SW 1271 (cell line): ENCODE data around the gene KISS1.

Source experiments
- DNase-seq, 2 experiments: peaks; one replicate each; lab custom pipeline; 2025; lab: John Stamatoyannopoulos, UW

The KISS1 gene

DNA sequence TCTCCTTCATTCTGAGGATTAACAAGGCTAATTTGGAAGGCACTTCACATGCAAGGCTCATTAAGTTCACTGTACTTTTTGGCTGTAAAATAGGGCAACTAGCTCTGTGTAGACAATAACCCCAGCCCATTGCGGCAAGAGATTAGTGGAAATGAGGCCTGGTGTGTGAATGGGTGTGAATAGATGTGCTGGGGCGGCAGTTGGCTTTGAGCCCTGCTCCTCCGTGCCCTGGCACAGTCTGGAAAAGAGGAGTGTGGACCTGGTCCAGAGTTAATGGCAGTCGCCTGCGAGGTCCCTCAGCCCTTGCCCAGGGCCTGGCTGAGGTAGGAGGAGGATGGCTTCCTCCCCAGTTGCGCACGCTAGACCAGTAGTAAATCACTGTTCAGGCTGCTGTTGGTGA lies 4.8 kb downstream of the KISS1 start:
- no peak for DNase-seq

DNA sequence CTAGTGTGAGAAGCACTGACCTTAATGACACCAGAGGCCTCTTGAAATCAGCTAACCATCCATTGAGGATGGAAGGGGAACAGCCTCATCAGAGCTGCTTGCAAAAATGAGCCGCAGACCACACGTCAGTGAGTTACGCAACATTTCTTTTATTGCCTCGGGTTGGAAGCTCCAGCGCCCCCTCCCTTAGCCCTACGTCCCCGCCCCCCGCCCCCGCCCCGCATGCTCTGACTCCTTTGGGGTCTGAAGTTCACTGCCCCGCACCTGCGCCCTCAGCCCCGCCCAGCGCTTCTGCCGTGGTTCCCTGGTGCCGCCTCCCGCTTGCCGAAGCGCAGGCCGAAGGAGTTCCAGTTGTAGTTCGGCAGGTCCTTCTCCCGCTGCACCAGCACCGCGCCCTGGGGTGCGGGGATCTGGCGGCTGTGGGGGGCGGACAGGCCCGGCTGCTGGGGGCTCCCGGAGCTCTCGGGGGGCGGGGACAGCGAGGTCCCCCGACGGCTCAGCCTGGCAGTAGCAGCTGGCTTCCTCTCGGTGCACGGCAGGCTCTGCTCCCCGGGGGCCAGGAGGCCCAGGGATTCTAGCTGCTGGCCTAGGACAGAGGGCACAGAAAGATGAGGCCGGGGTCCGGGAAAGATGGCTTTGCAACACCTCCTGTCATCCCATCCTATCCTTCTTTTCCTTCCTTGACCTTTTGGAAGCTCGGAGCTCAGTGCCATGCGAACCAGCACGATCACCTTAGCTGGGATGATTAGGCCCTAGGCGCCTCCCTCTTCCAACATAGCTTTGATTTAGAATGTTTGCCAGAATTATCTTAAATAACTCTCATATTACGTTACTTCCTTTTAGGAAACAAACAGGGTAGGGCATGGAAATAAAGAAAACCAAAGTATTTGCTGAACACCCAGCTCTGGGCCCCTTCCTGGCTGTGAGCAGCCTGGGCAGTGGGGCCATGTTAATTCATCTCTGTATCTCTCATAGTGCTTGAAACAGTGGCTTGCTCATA lies 5.8 kb downstream of the KISS1 start:
- no peak for DNase-seq

DNA sequence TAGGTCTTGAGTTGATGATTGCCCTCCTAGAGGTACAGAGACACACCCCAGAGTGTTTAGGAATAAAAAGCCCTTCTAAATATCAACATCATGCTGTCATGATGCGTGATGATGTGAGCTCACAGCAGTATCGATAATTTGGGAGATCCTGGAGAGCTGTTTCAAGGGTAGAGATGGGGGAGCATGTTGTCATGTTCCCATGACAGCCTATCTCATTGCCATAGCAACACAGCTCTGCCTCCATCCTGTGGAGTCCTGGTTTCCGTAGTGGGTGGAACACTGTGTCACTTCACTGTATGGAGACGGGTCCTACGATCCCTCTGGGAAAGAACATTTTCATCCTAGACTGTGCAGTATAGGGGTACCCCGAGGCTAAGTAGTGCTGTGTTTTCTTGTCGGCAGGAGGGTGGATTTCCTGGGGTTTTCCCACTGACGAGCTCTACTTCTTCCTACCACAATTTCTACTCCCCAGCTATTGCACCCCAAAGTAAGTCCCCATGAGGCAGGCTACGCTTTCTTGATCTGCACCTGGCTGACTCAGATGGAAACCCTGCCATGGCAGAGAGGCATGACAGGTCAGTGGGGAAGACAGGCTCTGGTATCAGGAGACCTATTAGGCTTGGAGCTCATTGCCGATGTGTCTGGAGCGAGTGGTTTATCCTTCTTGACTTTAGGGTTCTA lies 7.2 kb downstream of the KISS1 start:
- DNase-seq = no peak

DNA sequence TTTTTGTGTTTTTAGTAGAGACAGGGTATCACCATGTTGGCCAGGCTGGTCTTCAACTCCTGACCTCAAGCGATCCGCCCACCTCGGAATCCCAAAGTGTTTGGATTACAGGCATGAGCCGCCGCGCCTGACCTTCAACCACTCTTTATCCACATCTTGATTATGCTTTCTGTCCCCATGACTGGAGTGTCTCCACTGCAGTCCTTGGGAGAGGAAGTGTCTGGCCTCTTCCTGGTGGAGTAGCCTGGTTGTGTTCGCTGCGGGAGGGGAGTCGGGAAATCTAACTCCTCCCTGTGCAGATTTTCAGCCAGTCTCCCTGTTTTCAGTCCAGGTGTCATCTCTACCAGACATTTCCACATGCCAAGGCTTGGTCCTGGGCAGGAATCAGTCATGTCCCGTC lies 9.7 kb downstream of the KISS1 start:
- no peak for DNase-seq

DNA sequence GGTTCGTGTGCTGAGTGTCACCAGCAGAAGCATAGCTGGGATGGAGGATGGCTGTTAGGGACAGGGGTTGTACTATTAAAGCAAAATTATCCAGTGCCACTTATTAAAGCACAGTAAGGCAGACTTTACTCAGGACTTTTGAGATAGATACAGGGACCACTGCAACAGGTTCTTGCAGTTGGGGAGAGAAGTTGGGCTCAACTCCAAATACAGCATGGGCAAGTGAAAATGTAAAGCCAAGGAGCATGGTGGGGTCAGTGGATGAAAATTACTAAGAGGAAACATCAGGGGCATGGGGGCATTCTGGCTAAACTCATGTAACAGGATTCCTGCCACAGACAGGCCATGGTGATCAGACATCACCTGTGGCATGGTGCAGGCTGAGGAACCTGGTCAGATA lies 15.2 kb downstream of the KISS1 start:
- no peak for DNase-seq

DNA sequence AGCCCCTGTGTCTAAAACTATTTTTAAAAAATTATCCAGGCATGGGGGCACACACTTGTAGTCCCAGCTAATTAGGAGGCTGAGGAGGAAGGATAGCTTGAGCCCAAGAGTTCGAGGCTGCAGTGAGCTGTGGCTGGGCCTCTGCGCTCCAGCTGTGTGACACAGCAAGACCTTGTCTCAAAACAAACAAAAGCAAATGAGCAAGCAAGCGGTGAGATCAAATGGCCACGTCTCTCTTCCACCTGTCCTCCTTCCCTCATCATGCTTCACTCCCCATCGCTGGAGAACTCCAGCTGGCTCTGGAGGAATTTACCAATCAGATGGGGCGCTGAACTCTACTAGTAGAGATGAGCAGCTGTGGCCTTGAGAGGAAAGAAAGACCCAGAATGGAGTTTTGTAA lies 16.2 kb downstream of the KISS1 start:
- no peak for DNase-seq

DNA sequence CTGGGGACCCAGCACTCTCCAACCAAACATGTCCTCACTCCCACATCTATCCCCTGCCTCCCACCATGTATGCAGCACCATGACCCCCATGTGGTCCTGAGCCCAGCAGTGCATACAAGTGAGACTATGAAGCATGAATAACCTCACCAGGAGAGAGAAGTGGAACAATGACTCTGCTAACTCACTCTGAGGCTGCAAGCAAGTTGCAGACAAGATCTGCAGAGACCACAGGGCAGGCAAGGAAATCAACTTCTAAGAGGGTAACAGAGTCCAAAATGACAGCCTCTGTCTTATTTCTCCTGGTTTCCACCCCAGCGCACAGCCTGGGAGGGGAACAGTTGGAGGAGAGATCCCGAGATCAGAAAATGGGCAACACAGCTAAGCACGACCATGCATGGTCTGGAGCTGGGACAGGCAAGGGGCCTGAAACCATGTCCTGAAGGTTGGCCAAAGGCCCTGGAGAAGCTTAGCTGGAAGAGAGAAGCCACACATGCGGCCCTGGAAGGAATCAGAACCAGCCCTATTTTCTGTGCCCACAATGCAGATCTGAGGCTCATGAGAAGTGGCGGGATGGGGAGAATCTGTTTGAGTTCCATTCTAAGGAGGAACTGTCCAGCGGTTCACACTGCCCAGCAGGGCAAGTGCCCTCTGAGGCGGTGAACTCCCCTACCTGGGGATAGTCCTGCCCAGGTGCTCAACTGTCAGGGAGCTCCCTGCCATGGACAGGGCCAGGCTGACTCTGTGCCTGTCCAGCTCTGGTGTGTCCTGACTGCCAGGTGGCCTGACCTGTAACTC lies 17.6 kb downstream of the KISS1 start:
- no peak for DNase-seq

DNA sequence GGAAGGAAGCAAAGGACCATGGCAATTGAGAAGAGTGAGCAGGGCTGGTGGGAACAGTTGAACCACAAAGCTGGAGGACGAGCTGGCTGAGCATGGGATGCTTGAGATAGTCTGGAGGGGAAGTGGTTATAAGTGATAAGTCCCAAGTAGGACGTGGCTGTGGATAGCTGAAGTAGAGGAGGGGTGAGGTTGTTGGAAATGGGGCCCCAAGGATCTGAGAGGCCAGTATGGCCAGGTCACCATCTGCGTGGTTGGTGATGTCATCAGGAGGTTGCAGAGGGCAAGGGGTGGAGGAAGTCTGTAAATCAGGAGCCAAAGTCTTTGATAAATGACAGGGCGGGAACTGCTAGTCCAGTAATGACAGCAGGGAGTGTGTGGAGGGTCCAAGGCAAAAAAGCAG lies 19.2 kb downstream of the KISS1 start:
- DNase-seq = no peak

DNA sequence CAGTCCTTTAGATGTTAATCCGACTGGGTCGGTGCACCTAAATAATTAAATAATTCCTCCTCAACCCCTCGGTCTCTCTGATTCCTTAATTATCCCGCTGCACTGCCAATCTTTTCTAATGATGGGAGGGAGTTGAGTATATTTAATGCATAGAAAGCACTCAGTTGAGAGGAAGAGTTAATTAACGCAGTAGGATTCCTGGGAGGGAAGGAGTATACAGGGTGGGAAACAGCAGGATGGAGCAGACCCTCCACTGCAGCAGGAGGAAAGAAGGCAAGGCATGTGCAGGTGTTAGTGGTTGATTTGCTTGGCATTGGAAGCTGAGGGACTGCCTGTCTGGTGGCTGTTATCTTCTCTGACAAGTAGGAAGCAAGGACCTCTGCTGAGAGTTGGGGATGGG lies 20.2 kb downstream of the KISS1 start:
- no peak for DNase-seq

DNA sequence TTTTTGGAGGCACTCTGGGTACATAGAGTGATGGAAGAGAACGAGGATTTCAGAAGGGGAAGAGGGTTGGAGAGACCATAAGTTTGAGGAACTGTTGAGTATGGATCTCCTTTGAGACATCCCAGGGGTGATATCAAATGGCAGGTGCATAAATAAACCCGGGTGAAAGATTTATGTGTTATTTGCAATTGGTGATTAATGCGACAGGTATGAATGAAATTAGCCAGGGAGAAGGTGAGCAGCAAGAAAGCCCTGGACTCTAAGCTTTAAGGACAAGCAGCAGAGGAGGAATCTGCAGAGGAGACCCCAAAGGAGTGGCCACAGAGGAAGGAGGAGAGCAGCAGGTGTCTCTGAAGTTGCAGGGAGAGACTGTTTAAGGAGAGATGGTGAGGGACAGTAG lies 21.3 kb downstream of the KISS1 start:
- no peak for DNase-seq

DNA sequence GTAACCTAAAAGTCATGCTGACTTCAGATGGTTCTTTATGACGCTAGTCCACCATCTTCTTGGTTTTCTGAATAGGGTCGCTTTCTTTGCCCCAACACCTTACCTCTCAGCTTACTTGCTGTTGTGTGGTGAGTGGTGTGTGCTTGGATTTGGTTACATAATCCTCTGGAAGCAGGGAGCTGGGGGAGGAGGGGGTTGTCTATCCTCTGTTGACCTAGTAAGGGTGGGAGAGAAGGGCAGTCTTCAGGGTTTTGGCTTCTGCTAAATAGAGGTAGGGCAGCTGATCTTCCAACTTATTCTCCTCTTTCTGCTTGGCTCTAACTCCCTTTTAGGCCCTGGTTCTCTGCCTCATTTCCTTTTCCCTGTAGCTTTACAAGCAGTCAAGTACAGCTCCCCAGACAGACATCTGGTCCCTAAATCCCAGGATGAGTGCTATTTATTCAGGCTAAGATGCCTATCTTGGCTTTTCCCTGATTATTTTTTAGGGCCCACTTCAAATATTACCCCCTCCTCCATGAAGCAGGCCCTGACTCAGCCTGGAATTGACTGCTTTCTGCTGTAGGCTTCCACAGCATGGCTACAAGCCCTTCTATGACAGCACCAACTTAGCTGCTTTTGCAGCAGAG lies 23.8 kb downstream of the KISS1 start:
- DNase-seq = no peak

DNA sequence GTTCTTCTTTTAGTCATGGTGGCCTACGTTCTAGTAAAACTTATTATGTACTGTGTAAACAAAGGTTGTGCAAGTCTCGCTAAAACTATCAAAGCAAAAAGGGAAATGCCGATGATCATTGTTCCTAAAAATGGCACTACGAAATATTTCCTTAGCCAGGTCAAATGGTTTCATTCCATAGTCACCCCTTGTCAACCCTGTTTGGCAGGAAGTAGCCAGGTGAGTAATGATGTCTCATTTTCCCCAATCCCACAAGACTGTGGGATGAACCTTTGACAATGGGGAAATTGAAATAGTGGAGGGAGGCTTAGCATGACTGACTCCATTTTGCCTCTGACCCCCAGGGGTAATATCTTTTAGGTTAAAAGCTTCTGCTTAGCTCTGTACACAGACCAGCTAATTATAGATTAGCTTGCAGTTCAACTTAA lies 24.5 kb downstream of the KISS1 start:
- DNase-seq = peak; percentile 33 to 56

DNA sequence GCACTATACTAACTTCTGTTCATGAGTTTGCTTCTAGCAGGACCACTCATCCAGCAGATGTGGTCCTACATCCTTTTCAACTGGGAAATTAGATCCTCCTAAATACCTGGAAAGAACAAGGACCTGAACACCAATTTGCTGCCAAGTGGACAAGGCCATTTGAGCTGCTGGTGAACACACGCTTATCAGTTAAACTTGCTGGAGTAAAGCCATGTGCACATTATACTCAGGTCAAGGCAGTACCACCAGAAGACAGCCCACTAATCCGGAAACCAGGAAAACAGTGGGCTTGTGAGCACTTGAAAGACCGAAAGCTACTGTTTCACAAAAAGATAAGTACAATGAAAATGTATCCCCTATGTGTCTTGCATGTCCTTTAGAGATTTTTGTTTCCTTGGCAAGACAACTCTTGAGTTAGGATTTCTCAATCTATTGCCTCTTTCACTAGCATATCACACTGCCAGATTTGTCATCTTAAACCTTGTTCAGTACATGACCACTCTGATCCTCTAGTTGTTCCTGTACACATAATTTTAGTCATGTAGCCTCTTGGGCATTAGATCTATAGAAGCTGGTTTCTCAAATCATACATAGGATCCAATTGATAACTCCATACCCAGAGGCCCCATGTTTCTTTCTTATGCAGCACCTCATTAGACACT lies 25.7 kb downstream of the KISS1 start:
- no peak for DNase-seq

DNA sequence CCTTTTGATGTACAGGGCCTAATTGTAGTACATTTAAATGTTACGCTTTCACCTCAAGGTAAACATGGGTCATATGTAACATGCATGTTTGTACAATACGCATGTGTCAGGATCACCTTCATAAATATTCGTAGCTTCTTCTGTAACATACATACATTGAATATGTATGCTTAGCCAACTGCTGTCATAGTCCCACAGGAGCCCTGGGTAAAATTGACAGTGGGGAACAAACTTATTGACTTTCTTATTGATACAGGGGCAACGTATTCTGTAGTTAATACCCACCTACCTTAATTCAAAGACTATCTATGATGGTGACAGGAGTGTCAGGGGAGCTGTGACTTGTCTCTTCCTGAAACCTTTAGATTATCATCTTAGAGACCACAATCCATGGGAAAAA lies 26.4 kb downstream of the KISS1 start:
- DNase-seq = no peak

DNA sequence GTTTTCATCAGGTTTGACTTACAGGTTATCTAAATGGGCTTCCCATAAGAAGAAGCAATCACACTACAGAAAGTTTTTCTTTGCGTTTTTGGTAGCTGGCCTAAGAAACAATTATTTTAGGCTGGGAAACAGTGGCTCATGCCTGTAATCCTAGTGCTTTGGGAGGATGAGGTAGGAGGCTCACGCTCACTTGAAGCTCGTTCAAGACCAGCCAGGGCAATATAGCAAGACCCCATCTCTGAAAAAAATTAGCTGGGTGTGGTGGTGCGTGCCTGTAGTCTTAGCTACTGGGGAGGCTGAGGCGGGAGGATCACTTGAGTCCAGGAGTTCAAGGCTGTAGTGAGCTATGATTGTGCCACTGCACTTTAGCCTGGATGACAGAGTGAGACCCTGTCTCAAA lies 28.6 kb downstream of the KISS1 start:
- no peak for DNase-seq

DNA sequence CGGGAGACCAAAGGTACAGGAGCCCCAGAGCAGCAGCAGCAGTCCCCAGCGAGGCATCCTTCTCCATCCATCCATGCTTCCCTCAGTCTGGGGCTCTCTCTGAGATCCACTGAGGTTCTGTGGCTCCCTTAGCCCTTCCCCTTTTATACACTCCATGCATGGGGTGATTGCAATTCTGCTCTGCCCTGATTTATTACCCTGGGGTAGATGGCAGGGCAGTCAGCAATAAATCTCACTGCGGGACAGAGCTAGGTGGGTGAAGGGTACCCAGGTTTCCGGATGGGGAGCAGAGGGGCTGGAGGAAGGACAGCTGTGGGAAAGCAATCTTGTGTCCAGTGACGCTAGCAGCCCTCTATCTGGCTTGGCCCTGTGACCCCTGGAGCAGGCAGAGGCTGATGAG lies 30.1 kb downstream of the KISS1 start, which contains the start of gene REN:
REN (minus strand) TSS at position 119 of the 400 bp plus-strand sequence; CDS start at position 75, 44 bp downstream.
- no peak for DNase-seq

DNA sequence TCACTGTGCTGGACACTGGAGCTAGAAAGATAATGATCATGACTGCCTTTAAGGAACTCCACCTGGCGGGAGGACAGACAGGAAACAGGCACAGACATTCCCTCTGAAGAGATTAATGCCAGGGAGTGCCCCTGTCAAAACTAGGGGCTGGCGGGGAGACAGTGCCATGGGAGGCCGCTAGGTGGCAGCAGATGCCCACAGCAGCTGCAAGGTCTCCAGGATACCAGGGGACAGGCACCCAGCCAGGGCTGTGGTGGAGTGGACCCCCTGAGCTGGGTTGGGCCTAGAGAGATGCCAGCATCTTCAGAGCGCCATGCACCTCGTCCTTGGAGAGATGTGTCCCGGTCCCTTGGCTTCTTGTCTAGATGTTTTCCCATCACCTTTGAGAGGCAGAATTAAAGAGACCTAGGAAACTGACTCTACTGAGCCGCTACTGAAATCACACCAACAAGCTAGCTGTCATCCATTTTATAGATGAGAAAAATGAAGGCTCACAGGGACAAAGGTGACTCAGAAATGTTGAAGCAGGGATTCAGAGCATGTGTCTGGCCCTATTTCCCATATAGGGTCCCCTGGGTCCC lies 33.7 kb downstream of the KISS1 start:
- peak in 1 of 2 experiments; percentile 42 for DNase-seq

DNA sequence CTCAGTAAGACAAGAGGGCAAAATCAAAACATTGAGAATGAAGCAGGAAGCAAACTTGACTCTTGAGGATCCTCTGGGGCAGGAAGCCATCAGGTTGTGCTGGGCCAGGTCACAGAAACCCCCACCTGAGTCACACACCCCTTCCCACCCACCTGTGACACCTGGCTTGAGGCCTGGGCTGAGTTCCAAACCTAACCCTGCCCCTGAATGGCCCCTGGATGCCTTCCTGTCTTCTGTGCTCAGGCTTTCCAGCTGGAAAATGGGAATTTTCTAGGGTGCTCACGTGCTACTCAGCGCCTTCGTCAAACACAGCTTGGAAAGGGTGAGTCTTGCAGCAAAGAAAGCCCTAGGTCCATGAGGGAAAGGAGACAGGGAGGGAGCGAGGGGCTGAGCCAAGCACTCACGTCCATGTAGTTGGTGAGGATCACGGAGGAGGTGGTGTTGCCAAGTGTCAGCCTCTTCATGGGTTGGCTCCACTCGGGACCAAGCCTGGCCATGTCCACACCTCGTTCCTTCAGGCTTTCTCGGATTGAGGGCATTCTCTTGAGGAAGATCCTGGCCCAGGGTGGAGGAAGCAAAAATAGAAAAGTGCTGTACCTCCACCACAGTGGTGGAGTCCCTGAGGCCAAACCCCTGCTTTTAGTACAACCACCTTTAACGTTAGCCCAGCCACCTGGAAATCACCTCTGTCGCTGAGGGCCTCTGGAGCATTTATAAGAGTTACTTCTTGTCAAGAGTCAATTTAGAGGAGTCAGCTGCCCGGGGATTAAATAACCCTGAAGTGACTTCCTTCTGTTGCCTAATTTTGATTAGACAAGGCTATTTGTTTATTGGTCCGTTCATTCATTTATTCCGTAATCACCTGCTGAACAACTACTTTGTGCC lies 34.4 kb downstream of the KISS1 start:
- DNase-seq = no peak

DNA sequence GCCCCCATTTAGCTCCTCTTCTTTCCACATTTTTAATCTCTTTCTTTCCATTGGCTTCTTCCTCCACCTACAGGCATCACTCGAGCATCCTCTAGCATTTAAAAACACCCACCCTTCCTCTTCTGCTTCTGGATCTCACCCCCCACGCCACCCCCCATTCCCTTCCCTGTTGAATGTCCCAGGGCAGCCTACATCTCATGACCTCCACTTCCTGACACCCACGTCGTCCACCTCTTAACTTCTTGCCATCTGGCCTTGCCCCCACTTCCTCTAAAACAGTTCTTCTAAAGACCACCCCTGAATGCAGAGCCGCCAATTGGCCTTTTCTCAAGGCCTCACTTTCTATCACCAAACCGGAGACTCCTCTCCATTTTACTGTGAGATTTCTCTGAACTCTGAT lies 38.3 kb downstream of the KISS1 start:
- DNase-seq = no peak

DNA sequence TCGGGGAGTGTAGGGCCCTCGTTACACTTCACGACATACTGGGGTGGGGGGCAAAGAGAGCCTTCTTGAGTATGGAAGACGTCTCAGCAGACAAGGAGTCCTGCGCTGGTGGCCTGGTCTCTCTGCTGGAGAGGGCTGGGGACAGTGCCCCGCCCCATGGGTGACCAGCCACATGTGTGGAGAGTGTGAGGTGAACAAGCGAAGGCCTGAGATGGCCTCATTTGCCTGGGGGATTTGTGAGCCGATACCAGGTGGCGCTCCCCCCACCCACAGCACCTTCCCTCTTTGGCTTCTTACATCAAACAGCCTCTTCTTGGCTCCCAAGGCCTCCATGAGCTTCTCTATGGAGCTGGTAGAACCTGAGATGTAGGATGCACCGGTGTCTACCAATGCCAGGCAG lies 40.4 kb downstream of the KISS1 start:
- no peak for DNase-seq
